ENCODE data around the gene RCN2.

Gene RCN2

DNA sequence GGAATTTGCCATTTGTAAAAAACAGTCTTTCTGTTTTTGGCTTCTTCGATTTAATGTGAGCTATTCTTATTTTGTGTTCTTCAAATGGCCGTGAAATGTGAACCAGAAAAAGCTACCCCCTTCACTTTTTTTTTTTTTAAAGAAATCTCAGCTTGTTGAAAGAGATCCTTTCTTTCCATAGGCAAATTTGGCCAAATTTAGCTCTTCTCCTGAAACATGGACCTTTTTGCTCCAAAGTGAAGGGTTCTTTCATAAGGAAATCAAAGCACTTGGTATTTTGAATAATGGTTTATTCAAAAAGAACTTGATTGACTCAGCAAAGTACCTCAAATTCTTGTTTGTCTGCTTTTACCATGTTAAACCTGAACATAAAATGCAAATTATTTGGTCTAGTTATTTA, 10.1 kb downstream of the RCN2 start:
- Histone ChIP-seq H3K18ac (ENCODE audit: low read length) (no peak overlapping the region), H4K91ac (ENCODE audit: low read depth, low read length, poor library complexity) (no peak overlapping the region), H2BK15ac (ENCODE audit: low read length) (no peak overlapping the region), H3K27ac (replicated peaks; ENCODE audit: low read length) (no peak overlapping the region), H3K23ac (ENCODE audit: low read depth, low read length, poor library complexity) (no peak overlapping the region), H3K79me1 (ENCODE audit: low read depth, low read length) (peaks cover 2% of the 10 kb centered on the region), H3K4me2 (ENCODE audit: insufficient read depth, low read length, poor library complexity, severe bottlenecking) (no peak overlapping the region), H3K4ac (ENCODE audit: low read length) (no peak overlapping the region), H3K4me3 (ENCODE audit: low read length in 2 of 2) (no peak overlapping the region), H3K27me3 (ENCODE audit: control insufficient read depth in 3 of 3, insufficient read depth in 3 of 3, low read depth in 1 of 3, low read length in 3 of 3) (no peaks in the 10 kb centered on the region), H3K9me3 (replicated peaks in 1 of 2; ENCODE audit: control insufficient read depth in 2 of 2, insufficient read depth in 1 of 2, low read depth in 1 of 2, low read length in 2 of 2) (no peaks in the 10 kb centered on the region), H3K4me1 (ENCODE audit: control insufficient read depth in 2 of 2, insufficient read depth in 1 of 2, low read depth in 1 of 2, low read length in 2 of 2) (no peaks in the 10 kb centered on the region), H2BK120ac (ENCODE audit: low read depth, low read length) (no peak overlapping the region), H2BK12ac (ENCODE audit: low read length) (no peak overlapping the region), H3K9ac (ENCODE audit: low read depth, low read length, poor library complexity) (no peak overlapping the region), H2AK5ac (ENCODE audit: low read depth, low read length) (no peak overlapping the region), H3K14ac (ENCODE audit: low read length) (no peak overlapping the region), H4K8ac (ENCODE audit: low read depth, low read length) (no peak overlapping the region), H3K36me3 (replicated peaks in 1 of 2; ENCODE audit: control insufficient read depth in 2 of 2, insufficient read depth in 2 of 2, low read length in 2 of 2) (peaks cover 14 to 97% of the 10 kb centered on the region in 2 donors), H2AFZ (ENCODE audit: low read length) (no peak overlapping the region), H2BK5ac (ENCODE audit: low read length) (no peak overlapping the region)
- no peak for DNase-seq (ENCODE audit: low spot score)
- no CpG with 5 or more reads among the region's 2 CpGs for WGBS, 2 donors (ENCODE audit: extremely low coverage in 2 of 2, insufficient read length in 2 of 2, insufficient replicate concordance in 1 of 2)

DNA sequence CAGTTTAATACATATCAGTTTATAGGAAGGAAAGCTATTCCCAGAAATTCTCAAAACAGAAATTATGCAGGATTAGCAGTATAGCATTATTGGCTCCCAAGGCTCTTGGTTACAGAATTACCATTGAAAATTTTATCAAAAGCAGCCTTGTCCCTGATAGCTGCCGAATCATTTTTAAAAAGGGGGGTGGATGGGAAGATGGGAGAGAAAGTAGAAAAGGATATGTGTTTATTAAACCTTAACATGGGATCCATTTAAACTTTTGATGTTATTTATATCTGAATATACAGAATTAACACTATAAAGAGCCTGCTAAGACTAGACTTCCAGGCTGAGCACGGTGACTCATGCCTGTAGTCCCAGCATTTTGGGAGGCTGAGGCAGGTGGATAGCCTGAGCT, 10.8 kb downstream of the RCN2 start:
- no CpG with 5 or more reads among the region's 2 CpGs for WGBS, 2 donors (ENCODE audit: extremely low coverage in 2 of 2, insufficient read length in 2 of 2, insufficient replicate concordance in 1 of 2)
- Histone ChIP-seq H2BK12ac (ENCODE audit: low read length) (no peak overlapping the region), H3K9me3 (replicated peaks in 1 of 2; ENCODE audit: control insufficient read depth in 2 of 2, insufficient read depth in 1 of 2, low read depth in 1 of 2, low read length in 2 of 2) (no peaks in the 10 kb centered on the region), H3K4ac (ENCODE audit: low read length) (no peak overlapping the region), H3K27me3 (ENCODE audit: control insufficient read depth in 3 of 3, insufficient read depth in 3 of 3, low read depth in 1 of 3, low read length in 3 of 3) (no peaks in the 10 kb centered on the region), H3K4me1 (ENCODE audit: control insufficient read depth in 2 of 2, insufficient read depth in 1 of 2, low read depth in 1 of 2, low read length in 2 of 2) (no peaks in the 10 kb centered on the region), H2BK5ac (ENCODE audit: low read length) (no peak overlapping the region), H3K4me2 (ENCODE audit: insufficient read depth, low read length, poor library complexity, severe bottlenecking) (no peak overlapping the region), H4K91ac (ENCODE audit: low read depth, low read length, poor library complexity) (no peak overlapping the region), H3K14ac (ENCODE audit: low read length) (no peak overlapping the region), H4K8ac (ENCODE audit: low read depth, low read length) (no peak overlapping the region), H3K9ac (ENCODE audit: low read depth, low read length, poor library complexity) (no peak overlapping the region), H3K79me1 (ENCODE audit: low read depth, low read length) (peaks cover 2% of the 10 kb centered on the region), H3K4me3 (ENCODE audit: low read length in 2 of 2) (no peak overlapping the region), H3K36me3 (replicated peaks in 1 of 2; ENCODE audit: control insufficient read depth in 2 of 2, insufficient read depth in 2 of 2, low read length in 2 of 2) (peaks cover 16 to 97% of the 10 kb centered on the region in 2 donors), H2AFZ (ENCODE audit: low read length) (no peak overlapping the region), H2AK5ac (ENCODE audit: low read depth, low read length) (no peak overlapping the region), H2BK15ac (ENCODE audit: low read length) (no peak overlapping the region), H3K23ac (ENCODE audit: low read depth, low read length, poor library complexity) (no peak overlapping the region), H3K18ac (ENCODE audit: low read length) (no peak overlapping the region), H2BK120ac (ENCODE audit: low read depth, low read length) (no peak overlapping the region), H3K27ac (replicated peaks; ENCODE audit: low read length) (no peak overlapping the region)
- no peak for DNase-seq (ENCODE audit: low spot score)

DNA sequence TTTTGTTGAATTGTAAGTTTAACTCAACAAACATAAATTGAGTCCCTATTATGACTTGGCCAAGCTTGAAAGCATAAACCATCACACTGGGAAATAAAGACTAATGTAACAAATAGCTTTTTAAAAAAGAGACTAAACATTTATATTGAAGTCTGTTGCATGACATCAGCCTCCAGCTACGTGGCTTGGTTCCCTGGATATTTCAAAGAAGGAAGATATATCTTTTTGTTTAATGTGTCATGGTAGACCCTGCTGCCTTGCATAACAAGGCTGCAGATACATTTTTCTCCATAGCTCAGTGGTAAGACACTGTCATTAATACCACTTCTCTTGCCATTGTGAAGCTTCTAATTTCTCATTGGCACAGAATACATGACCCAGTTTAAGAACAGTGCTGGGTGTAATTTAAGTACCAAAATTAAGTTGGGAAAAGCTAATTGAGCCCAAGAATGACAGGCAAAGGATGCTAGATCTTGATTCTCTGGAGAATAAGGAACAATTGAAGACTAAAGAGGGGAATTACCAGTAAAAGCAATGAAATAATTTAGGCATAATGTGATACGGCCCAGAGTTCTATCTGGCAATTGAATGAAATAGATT, 14.0 kb downstream of the RCN2 start:
- Histone ChIP-seq H3K27me3 (ENCODE audit: control insufficient read depth in 3 of 3, insufficient read depth in 3 of 3, low read depth in 1 of 3, low read length in 3 of 3) (no peaks in the 10 kb centered on the region), H3K14ac (ENCODE audit: low read length) (no peak overlapping the region), H2BK120ac (ENCODE audit: low read depth, low read length) (no peak overlapping the region), H3K9ac (ENCODE audit: low read depth, low read length, poor library complexity) (no peak overlapping the region), H2BK15ac (ENCODE audit: low read length) (no peak overlapping the region), H3K9me3 (replicated peaks in 1 of 2; ENCODE audit: control insufficient read depth in 2 of 2, insufficient read depth in 1 of 2, low read depth in 1 of 2, low read length in 2 of 2) (no peaks in the 10 kb centered on the region), H2AFZ (ENCODE audit: low read length) (no peak overlapping the region), H3K79me1 (ENCODE audit: low read depth, low read length) (peaks cover 2% of the 10 kb centered on the region), H2BK12ac (ENCODE audit: low read length) (no peak overlapping the region), H3K18ac (ENCODE audit: low read length) (no peak overlapping the region), H3K27ac (replicated peaks; ENCODE audit: low read length) (no peak overlapping the region), H3K4me3 (ENCODE audit: low read length in 2 of 2) (no peak overlapping the region), H4K8ac (ENCODE audit: low read depth, low read length) (no peak overlapping the region), H3K4me1 (ENCODE audit: control insufficient read depth in 2 of 2, insufficient read depth in 1 of 2, low read depth in 1 of 2, low read length in 2 of 2) (no peaks in the 10 kb centered on the region), H2BK5ac (ENCODE audit: low read length) (no peak overlapping the region), H3K4ac (ENCODE audit: low read length) (no peak overlapping the region), H3K23ac (ENCODE audit: low read depth, low read length, poor library complexity) (no peak overlapping the region), H3K4me2 (ENCODE audit: insufficient read depth, low read length, poor library complexity, severe bottlenecking) (no peak overlapping the region), H2AK5ac (ENCODE audit: low read depth, low read length) (no peak overlapping the region), H4K91ac (ENCODE audit: low read depth, low read length, poor library complexity) (no peak overlapping the region), H3K36me3 (replicated peaks in 1 of 2; ENCODE audit: control insufficient read depth in 2 of 2, insufficient read depth in 2 of 2, low read length in 2 of 2) (peaks cover 16 to 97% of the 10 kb centered on the region in 2 donors)
- no CpG with 5 or more reads among the region's 2 CpGs for whole genome bisulfite sequencing, 2 donors (ENCODE audit: extremely low coverage in 2 of 2, insufficient read length in 2 of 2, insufficient replicate concordance in 1 of 2)
- DNase-seq (ENCODE audit: low spot score), result no peak

DNA sequence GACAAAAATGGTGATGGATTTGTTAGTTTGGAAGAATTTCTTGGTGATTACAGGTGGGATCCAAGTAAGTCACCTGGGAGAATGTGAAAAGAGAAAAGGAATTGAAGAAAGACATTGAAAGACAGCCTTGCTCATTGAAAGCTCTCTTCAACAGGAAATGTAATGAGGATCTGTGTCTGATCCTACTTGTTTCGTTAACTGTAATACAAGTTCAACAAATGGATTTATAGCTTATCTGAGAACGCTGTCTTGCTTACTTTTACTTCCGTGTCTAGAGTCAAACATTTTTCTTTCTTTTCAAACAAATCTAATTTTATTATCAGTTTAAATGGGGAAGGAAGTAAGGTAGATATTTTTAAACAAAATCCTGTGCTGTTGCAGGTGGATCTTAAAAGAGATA, 15.9 kb downstream of the RCN2 start:
- Histone ChIP-seq H2BK120ac (ENCODE audit: low read depth, low read length) (no peak overlapping the region), H3K27me3 (ENCODE audit: control insufficient read depth in 3 of 3, insufficient read depth in 3 of 3, low read depth in 1 of 3, low read length in 3 of 3) (no peaks in the 10 kb centered on the region), H2AFZ (ENCODE audit: low read length) (no peak overlapping the region), H3K9ac (ENCODE audit: low read depth, low read length, poor library complexity) (no peak overlapping the region), H2AK5ac (ENCODE audit: low read depth, low read length) (no peak overlapping the region), H2BK5ac (ENCODE audit: low read length) (no peak overlapping the region), H3K4me3 (ENCODE audit: low read length in 2 of 2) (no peak overlapping the region), H3K14ac (ENCODE audit: low read length) (no peak overlapping the region), H3K79me1 (ENCODE audit: low read depth, low read length) (no peaks in the 10 kb centered on the region), H2BK15ac (ENCODE audit: low read length) (no peak overlapping the region), H4K8ac (ENCODE audit: low read depth, low read length) (no peak overlapping the region), H3K18ac (ENCODE audit: low read length) (no peak overlapping the region), H2BK12ac (ENCODE audit: low read length) (no peak overlapping the region), H3K36me3 (replicated peaks in 1 of 2; ENCODE audit: control insufficient read depth in 2 of 2, insufficient read depth in 2 of 2, low read length in 2 of 2) (peaks cover 20 to 94% of the 10 kb centered on the region in 2 donors), H3K9me3 (replicated peaks in 1 of 2; ENCODE audit: control insufficient read depth in 2 of 2, insufficient read depth in 1 of 2, low read depth in 1 of 2, low read length in 2 of 2) (no peaks in the 10 kb centered on the region), H3K4me2 (ENCODE audit: insufficient read depth, low read length, poor library complexity, severe bottlenecking) (no peak overlapping the region), H4K91ac (ENCODE audit: low read depth, low read length, poor library complexity) (no peak overlapping the region), H3K27ac (replicated peaks; ENCODE audit: low read length) (no peak overlapping the region), H3K4ac (ENCODE audit: low read length) (no peak overlapping the region), H3K4me1 (ENCODE audit: control insufficient read depth in 2 of 2, insufficient read depth in 1 of 2, low read depth in 1 of 2, low read length in 2 of 2) (no peaks in the 10 kb centered on the region), H3K23ac (ENCODE audit: low read depth, low read length, poor library complexity) (no peak overlapping the region)
- DNase-seq (ENCODE audit: low spot score), result no peak
- no CpG with 5 or more reads among the region's 3 CpGs for WGBS, 2 donors (ENCODE audit: extremely low coverage in 2 of 2, insufficient read length in 2 of 2, insufficient replicate concordance in 1 of 2)

Measured in neuronal stem cell (in vitro differentiated cells).